ENCODE measurements around the gene RPS24.

DNA sequence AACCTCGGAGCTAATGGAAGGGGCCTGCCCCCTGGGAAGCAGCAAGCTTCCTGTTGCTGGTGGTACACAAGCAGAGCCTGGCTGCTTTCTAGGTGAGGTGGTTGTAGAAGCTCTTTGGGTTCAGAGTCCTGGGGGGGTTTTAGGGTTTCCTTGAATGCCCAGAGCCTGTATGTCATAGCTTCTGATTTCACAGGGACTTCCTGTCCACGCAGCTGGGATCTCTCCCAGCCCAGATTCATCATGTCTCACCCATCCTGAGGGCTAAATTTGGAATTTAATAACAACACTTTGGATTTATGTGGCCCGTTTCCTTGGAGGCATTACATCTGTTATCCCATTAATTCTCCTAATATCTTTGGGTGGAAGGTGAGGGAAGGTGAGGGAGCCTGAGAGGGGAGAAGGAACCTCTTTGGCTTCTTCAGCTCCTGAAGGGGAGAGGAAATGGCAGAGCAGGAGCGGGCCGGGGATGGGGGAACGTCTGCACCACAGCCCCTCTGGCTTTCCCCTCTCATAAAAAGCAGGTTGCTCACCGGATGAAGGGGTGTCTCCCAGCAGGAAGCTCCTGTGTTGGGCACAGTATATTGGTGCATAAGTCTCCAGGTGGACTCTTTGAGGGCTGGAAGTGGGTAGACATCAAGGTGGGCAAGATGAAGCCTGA is 19.7 kb downstream of the RPS24 start:
- TF ChIP-seq CTCF (IDR thresholded peaks at IDR 0.05) (no peak), POLR2A (IDR thresholded peaks at IDR 0.05) (no peak)

Data from thyroid gland (tissue), 4 donors.